Stomach (tissue), 4 donors: Measurements from ENCODE around the gene GPR176.

ENCODE experiments used
- CTCF ChIP-seq, 7 experiments: fragments of 450-650 bp in 4 of 7; fragments of 200-600 bp in 3 of 7; sonication (generic) in 3 of 7; IDR thresholded peaks; one replicate each; pipeline ENCODE4 v1.5.1; 2016 to 2019; ENCODE audit warnings: antibody characterized with exemption in 7 of 7, control low read depth in 2 of 7, mild to moderate bottlenecking in 1 of 7
- EP300 ChIP-seq: sonication (generic); formaldehyde crosslinking; IDR thresholded peaks from one replicate; pipeline ENCODE4 v1.6.1; 2017; ENCODE audit warnings: antibody characterized with exemption
- POLR2A ChIP-seq, 4 donors: fragments of 450-650 bp; IDR thresholded peaks; one replicate each; pipeline ENCODE4 v1.6.1; 2016; ENCODE audit warnings: antibody characterized with exemption in 4 of 4, control low read depth in 2 of 4, mild to moderate bottlenecking in 1 of 4, moderate library complexity in 1 of 4

- TF ChIP-seq CTCF (IDR thresholded peaks at IDR 0.05), result no peak
- TF ChIP-seq POLR2A (IDR thresholded peaks at IDR 0.05), result no peak
- TF ChIP-seq EP300, result no peak
Measured at GRCh38 chr15:39934397-39935071, 14.5 kb upstream of the GPR176 start.
